GM12874 (cell line): Measurements from ENCODE around the gene PCCA.

Experiments used
- CTCF ChIP-seq: IDR thresholded peaks from 2 replicates; pipeline ENCODE4 v1.5.1; 2011; ENCODE audit warnings: low read depth, mild to moderate bottlenecking, control low read depth, low read length, moderate library complexity; ENCODE audit not compliant: insufficient read depth

PCCA gene

GRCh38 chr13:100090861-100091260 lies 2.0 kb downstream of the PCCA start:
- no peak for TF ChIP-seq CTCF

GRCh38 chr13:100091391-100091790 lies 2.5 kb downstream of the PCCA start:
- no peak for TF ChIP-seq CTCF

- no peak for TF ChIP-seq CTCF
Observed at GRCh38 chr13:100095498-100095897, 6.6 kb downstream of the PCCA start.

- no peak for TF ChIP-seq CTCF
Observed at GRCh38 chr13:100096526-100096925, 7.6 kb downstream of the PCCA start.

- TF ChIP-seq CTCF = no peak
Observed at GRCh38 chr13:100097821-100098220, 8.9 kb downstream of the PCCA start.

GRCh38 chr13:100098445-100099116 lies 9.7 kb downstream of the PCCA start:
- no peak for TF ChIP-seq CTCF

GRCh38 chr13:100100115-100100879 lies 11.4 kb downstream of the PCCA start:
- no peak for TF ChIP-seq CTCF
